Uterus (tissue), 2 donors: ENCODE results near the gene NDNF.

Source experiments
- POLR2A ChIP-seq, 2 donors: fragments of 450-650 bp; IDR thresholded peaks; one replicate each; pipeline ENCODE4 v1.6.1; 2016; ENCODE audit warnings: antibody characterized with exemption in 2 of 2, mild to moderate bottlenecking in 1 of 2, moderate library complexity in 1 of 2
- TF ChIP-seq, protein P1 (sequence below), 4 experiments: fragments of 200-600 bp in 2 of 4; fragments of 450-650 bp in 2 of 4; sonication (generic) in 2 of 4; IDR thresholded peaks; one replicate each; pipeline ENCODE4 v1.5.1; 2016 to 2019; ENCODE audit warnings: antibody characterized with exemption in 4 of 4, mild to moderate bottlenecking in 2 of 4, moderate library complexity in 1 of 4

DNA sequence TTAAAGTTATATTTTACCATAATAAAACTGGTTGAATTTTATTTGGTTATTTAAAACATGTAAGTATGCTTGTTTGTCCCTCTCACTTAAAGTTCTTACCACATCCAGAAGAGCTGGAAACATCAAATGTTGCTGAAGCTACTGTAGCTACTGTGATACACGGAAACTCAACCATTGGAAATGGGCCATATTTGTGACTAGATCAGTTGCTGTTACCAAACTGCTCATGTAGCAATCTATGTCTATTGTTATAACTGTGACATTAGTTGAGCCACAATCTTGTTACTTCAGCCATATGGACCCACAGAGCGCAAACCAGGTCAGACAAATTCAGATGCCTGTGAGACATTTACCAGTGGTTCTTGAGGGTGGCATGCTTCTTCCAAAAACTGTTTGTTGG is 41.6 kb downstream of the NDNF start:
- TF ChIP-seq, protein P1, sequence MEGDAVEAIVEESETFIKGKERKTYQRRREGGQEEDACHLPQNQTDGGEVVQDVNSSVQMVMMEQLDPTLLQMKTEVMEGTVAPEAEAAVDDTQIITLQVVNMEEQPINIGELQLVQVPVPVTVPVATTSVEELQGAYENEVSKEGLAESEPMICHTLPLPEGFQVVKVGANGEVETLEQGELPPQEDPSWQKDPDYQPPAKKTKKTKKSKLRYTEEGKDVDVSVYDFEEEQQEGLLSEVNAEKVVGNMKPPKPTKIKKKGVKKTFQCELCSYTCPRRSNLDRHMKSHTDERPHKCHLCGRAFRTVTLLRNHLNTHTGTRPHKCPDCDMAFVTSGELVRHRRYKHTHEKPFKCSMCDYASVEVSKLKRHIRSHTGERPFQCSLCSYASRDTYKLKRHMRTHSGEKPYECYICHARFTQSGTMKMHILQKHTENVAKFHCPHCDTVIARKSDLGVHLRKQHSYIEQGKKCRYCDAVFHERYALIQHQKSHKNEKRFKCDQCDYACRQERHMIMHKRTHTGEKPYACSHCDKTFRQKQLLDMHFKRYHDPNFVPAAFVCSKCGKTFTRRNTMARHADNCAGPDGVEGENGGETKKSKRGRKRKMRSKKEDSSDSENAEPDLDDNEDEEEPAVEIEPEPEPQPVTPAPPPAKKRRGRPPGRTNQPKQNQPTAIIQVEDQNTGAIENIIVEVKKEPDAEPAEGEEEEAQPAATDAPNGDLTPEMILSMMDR (IDR thresholded peaks at IDR 0.05) = no peak
- no peak for TF ChIP-seq POLR2A (IDR thresholded peaks at IDR 0.05)
